Thyroid gland (tissue), 4 donors: Measurements from ENCODE around the gene PALLD. TPM values are rescaled to one million over a fixed set of nuclear protein-coding genes. Genes with fewer than 3 reads are reported as not detected.

Experiments used
- DNase-seq, 2 donors: peaks; one replicate each; pipeline ENCODE4 v3.0.0-alpha.2; 2019
- H3K27ac ChIP-seq, 3 donors: fragments of 200-600 bp; sonication (generic); 1 replicate in 2 of 3; 2 replicates in 1 of 3; pipeline ENCODE4 v1.5.1; 2016 to 2019; ENCODE audit warnings: mild to moderate bottlenecking in 1 of 3, moderate library complexity in 1 of 3
- H3K27me3 ChIP-seq: fragments of 200-600 bp; sonication (generic); one replicate; pipeline ENCODE4 v1.5.1; 2019
- H3K36me3 ChIP-seq, 2 donors: fragments of 200-600 bp; sonication (generic); one replicate each; pipeline ENCODE4 v1.5.1; 2016 to 2019
- H3K4me1 ChIP-seq, 2 donors: fragments of 200-600 bp; sonication (generic); one replicate each; pipeline ENCODE4 v1.5.1; 2017 to 2019
- H3K4me3 ChIP-seq, 3 donors: fragments of 200-600 bp; sonication (generic); replicated peaks in 1 of 3; 1 replicate in 2 of 3; 2 replicates in 1 of 3; pipeline ENCODE4 v1.5.1; 2016; ENCODE audit warnings: mild to moderate bottlenecking in 1 of 3
- H3K9me3 ChIP-seq: fragments of 200-600 bp; sonication (generic); one replicate; pipeline ENCODE4 v1.5.1; 2017
- POLR2A ChIP-seq, 2 donors: fragments of 450-650 bp; IDR thresholded peaks; one replicate each; pipeline ENCODE4 v1.6.1; 2017; ENCODE audit warnings: antibody characterized with exemption in 2 of 2, mild to moderate bottlenecking in 2 of 2, moderate library complexity in 1 of 2
- WGBS, 2 donors: methylation state at CpG; one replicate each; pipeline ENCODE4 v1.1.5; 2017; 5-methylcytosine and 5-hydroxymethylcytosine counted together
- intact Hi-C: fragments of 100-400 bp; cut with DNase I; formaldehyde crosslinking; loops from one replicate; pipeline ENCODE4 v1.15.1; 2023
- total RNA-seq, 4 donors: library from RNA; depleted of rRNA; stranded (reverse); fragments of >200 nt; gene quantifications; one replicate each; pipeline ENCODE4 v1.2.3, GENCODE V29; 2016
- TF ChIP-seq, protein P1 (sequence below), 6 experiments: fragments of 200-600 bp in 3 of 6; fragments of 450-650 bp in 3 of 6; sonication (generic) in 3 of 6; IDR thresholded peaks; one replicate each; pipeline ENCODE4 v1.5.1; 2016 to 2019; ENCODE audit warnings: antibody characterized with exemption in 6 of 6, mild to moderate bottlenecking in 2 of 6, inconsistent platforms in 1 of 6, moderate library complexity in 1 of 6

PALLD gene
- total RNA-seq, 4 donors from 2014 or later, result 152 to 311 (median 226) TPM

DNA sequence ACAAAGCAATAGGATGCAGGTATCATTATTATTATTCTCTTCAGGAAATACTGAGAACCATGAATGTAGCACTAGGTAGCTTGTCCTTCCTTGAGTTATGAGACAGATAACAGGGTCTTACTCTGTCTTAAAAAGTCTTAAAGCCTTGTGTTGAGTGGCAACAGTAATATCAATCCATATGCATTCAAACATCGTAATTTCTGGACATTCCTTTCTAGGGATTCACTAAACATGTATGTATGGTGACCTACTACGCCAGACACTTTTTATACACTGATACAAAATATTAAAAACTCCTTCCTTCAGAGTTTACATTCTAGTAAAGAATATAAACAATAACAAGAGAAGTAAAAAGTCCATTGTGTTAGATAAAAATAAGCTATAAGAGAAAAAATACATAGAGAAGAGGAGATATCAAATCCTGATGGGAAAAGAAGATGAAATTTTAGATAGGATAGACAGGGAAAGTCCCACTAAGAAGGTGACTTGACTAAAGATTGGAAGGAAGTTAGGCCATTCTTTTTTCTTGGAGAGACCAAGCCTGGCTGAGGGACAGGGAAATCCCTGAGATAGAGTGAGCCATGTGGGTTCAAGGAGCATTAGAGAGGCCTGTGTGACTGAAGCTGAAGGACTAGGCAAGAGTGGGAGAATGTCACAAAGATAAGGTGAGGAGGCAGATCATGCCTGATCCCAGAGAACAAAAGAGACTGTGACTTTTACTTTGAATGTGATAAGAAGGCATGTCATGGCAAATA, 11.5 kb upstream of the PALLD start:
- intact Hi-C loops, result no loop called here
- Histone ChIP-seq H3K36me3 (no peaks in the 10 kb centered on the region), H3K27me3 (no peaks in the 10 kb centered on the region), H3K4me1 (peaks cover 0 to 10% of the 10 kb centered on the region in 2 donors), H3K27ac (no peak overlapping the region), H3K9me3 (no peaks in the 10 kb centered on the region), H3K4me3 (no peak overlapping the region)
- DNase-seq, result no peak
- TF ChIP-seq, protein P1, sequence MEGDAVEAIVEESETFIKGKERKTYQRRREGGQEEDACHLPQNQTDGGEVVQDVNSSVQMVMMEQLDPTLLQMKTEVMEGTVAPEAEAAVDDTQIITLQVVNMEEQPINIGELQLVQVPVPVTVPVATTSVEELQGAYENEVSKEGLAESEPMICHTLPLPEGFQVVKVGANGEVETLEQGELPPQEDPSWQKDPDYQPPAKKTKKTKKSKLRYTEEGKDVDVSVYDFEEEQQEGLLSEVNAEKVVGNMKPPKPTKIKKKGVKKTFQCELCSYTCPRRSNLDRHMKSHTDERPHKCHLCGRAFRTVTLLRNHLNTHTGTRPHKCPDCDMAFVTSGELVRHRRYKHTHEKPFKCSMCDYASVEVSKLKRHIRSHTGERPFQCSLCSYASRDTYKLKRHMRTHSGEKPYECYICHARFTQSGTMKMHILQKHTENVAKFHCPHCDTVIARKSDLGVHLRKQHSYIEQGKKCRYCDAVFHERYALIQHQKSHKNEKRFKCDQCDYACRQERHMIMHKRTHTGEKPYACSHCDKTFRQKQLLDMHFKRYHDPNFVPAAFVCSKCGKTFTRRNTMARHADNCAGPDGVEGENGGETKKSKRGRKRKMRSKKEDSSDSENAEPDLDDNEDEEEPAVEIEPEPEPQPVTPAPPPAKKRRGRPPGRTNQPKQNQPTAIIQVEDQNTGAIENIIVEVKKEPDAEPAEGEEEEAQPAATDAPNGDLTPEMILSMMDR (IDR thresholded peaks at IDR 0.05), result no peak
- WGBS, 2 donors, result 94 to 100% methylated on average over 2 of the region's 2 CpGs

DNA sequence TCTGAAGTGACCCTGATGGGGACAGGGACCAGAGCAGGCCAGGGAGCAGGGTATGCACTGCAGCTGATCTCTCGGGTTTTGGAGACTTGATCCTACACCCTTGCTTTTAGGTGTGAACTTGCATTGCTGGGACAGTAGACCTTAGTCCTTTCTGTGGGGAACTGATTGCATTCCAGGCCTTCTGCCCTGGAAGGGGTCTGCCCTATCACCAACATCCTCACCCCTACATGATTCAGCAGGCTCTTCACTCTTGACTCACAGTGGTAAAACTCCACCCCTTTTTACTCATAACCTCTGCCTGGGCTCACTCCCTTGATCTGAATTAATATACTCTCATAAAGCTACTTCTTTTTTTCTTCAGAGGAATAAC, 10.0 kb upstream of the PALLD start:
- WGBS, 2 donors, result 100% methylated on average over 1 of the region's 1 CpG
- H3K4me3 ChIP-seq, result no peak overlapping the region
- H3K9me3 ChIP-seq, result no peaks in the 10 kb centered on the region
- no peaks in the 10 kb centered on the region for H3K27me3 ChIP-seq
- intact Hi-C loops, result no loop called here
- no peaks in the 10 kb centered on the region for H3K36me3 ChIP-seq
- H3K4me1 ChIP-seq, result peaks cover 0 to under 1% of the 10 kb centered on the region in 2 donors
- no peak overlapping the region for H3K27ac ChIP-seq
- TF ChIP-seq, protein P1 (IDR thresholded peaks at IDR 0.05), result no peak
- TF ChIP-seq POLR2A (IDR thresholded peaks at IDR 0.05), result no peak
- DNase-seq, result no peak

DNA sequence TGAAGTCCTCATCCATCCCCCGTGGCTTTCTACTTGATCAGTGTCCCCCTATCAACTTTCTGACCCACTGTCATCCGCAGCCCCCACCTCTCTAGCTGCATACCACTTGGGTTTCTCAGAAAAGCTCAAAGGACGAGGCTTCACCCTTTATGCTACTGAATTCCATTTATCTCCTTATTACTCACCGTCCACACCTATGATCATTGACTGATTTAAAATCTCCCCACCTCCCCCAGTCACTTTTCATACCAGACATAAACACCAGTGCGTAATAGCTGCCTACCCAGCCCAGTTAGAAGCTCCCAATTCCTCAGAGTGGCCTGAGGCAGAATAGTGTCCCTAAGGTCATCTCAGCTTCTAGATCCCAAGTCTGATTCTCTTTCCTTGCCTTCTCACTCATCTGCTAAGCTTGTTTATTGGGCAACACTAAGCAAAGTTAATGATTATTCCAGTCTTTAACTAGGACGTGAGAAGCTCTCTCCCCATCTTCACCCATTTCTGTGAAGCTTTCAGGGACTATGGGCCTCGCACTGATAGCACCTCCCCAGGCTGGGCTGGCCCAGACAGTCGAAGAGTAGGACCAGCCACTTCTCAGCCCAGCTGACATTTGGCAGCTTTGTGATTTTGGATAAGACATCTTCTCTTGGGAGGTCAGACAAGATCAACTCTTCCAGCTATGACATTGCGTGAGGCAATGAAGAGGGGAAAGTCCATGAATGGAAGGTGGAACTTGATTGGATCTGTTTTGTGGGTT, 9.4 kb upstream of the PALLD start:
- intact Hi-C loops, result no loop called here
- H3K27me3 ChIP-seq, result no peaks in the 10 kb centered on the region
- H3K36me3 ChIP-seq, result no peaks in the 10 kb centered on the region
- no peaks in the 10 kb centered on the region for H3K4me1 ChIP-seq
- TF ChIP-seq, protein P1 (IDR thresholded peaks at IDR 0.05), result no peak
- TF ChIP-seq POLR2A (IDR thresholded peaks at IDR 0.05), result no peak
- H3K27ac ChIP-seq, result no peak overlapping the region
- H3K9me3 ChIP-seq, result no peaks in the 10 kb centered on the region
- WGBS, 2 donors, result 82 to 95% methylated on average over 9 of the region's 9 CpGs
- H3K4me3 ChIP-seq, result no peak overlapping the region
- no peak for DNase-seq

DNA sequence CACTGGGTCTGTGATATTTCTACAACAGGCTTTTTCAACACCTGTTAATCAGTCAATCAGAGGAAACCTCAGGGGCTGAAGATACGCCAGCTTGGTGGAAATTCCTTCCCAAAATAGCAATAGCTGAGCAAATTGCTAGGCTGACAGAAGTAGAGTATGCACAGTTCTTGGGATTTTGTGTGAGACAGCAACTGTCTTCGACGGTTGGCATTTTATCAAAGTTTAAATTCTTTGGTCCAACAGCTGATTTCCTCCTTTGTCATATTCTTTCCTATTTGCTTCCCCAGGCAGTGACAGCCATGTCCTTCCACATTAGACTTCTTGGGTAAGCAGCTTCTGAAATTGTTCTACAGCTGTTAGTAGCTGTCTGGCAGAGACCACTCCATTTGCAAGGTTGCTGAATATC, 8.0 kb upstream of the PALLD start:
- intact Hi-C loops, result no loop called here
- DNase-seq, result no peak
- WGBS, 2 donors, result 62 to 76% methylated on average over 3 of the region's 3 CpGs

More for the DNA sequence above, 8.0 kb upstream of the PALLD start:
- TF ChIP-seq, protein P1 (IDR thresholded peaks at IDR 0.05), result no peak
- no peak for TF ChIP-seq POLR2A (IDR thresholded peaks at IDR 0.05)
- no peaks in the 10 kb centered on the region for H3K27me3 ChIP-seq
- no peak overlapping the region for H3K4me3 ChIP-seq
- H3K36me3 ChIP-seq, result no peaks in the 10 kb centered on the region
- H3K9me3 ChIP-seq, result no peaks in the 10 kb centered on the region
- no peak overlapping the region for H3K27ac ChIP-seq
- no peaks in the 10 kb centered on the region for H3K4me1 ChIP-seq
